Measurements from ENCODE around the gene LINGO3.

The LINGO3 gene

GRCh38 chr19:2326699-2327360 lies 18.9 kb upstream of the LINGO3 start:
- DNase-seq (ENCODE audit: low spot score): no peak

- no peak for DNase-seq (ENCODE audit: low spot score)
Measured at GRCh38 chr19:2325281-2326046, 17.5 kb upstream of the LINGO3 start.

- DNase-seq (ENCODE audit: low spot score): no peak
Measured at GRCh38 chr19:2324220-2324948, 16.4 kb upstream of the LINGO3 start.

- no peak for DNase-seq (ENCODE audit: low spot score)
Measured at GRCh38 chr19:2323707-2324106, 15.8 kb upstream of the LINGO3 start.

- no peak for DNase-seq (ENCODE audit: low spot score)
Measured at GRCh38 chr19:2321565-2322283, 13.8 kb upstream of the LINGO3 start.

GRCh38 chr19:2320939-2321338 lies 13.0 kb upstream of the LINGO3 start:
- no peak for DNase-seq (ENCODE audit: low spot score)

GRCh38 chr19:2320049-2320448 lies 12.1 kb upstream of the LINGO3 start:
- no peak for DNase-seq (ENCODE audit: low spot score)

GRCh38 chr19:2319551-2319950 lies 11.6 kb upstream of the LINGO3 start:
- no peak for DNase-seq (ENCODE audit: low spot score)

- DNase-seq (ENCODE audit: low spot score): no peak
Measured at GRCh38 chr19:2318923-2319322, 11.0 kb upstream of the LINGO3 start.

GRCh38 chr19:2317756-2318155 lies 9.8 kb upstream of the LINGO3 start:
- DNase-seq (ENCODE audit: low spot score): no peak

GRCh38 chr19:2317300-2317699 lies 9.3 kb upstream of the LINGO3 start:
- DNase-seq (ENCODE audit: low spot score): no peak

GRCh38 chr19:2315818-2316353 lies 7.9 kb upstream of the LINGO3 start:
- DNase-seq (ENCODE audit: low spot score): no peak

GRCh38 chr19:2315121-2315817 lies 7.3 kb upstream of the LINGO3 start:
- no peak for DNase-seq (ENCODE audit: low spot score)

- no peak for DNase-seq (ENCODE audit: low spot score)
Measured at GRCh38 chr19:2312820-2313501, 5.0 kb upstream of the LINGO3 start.

- no peak for DNase-seq (ENCODE audit: low spot score)
Measured at GRCh38 chr19:2311093-2311492, 3.1 kb upstream of the LINGO3 start.

- no peak for DNase-seq (ENCODE audit: low spot score)
Measured at GRCh38 chr19:2309734-2310362, 1.9 kb upstream of the LINGO3 start.

- DNase-seq (ENCODE audit: low spot score): no peak
Measured at GRCh38 chr19:2307518-2308012, 389 bp downstream of the LINGO3 start.

GRCh38 chr19:2306971-2307370 lies 983 bp downstream of the LINGO3 start:
- DNase-seq (ENCODE audit: low spot score): no peak

GRCh38 chr19:2306281-2306806 lies 1.6 kb downstream of the LINGO3 start:
- no peak for DNase-seq (ENCODE audit: low spot score)

Data from hematopoietic multipotent progenitor cell treated with erythropoietin and hydrocortisone succinate and interleukin-3 and kit ligand, for 15 days (in vitro differentiated cells).